DMS 273 treated with DMSO at 0.1 percent for 48 hours (cell line): ENCODE results near the gene MIB1.

Experiments
- DNase-seq: peaks from one replicate; lab custom pipeline; 2025; lab: John Stamatoyannopoulos, UW

Gene MIB1

DNA sequence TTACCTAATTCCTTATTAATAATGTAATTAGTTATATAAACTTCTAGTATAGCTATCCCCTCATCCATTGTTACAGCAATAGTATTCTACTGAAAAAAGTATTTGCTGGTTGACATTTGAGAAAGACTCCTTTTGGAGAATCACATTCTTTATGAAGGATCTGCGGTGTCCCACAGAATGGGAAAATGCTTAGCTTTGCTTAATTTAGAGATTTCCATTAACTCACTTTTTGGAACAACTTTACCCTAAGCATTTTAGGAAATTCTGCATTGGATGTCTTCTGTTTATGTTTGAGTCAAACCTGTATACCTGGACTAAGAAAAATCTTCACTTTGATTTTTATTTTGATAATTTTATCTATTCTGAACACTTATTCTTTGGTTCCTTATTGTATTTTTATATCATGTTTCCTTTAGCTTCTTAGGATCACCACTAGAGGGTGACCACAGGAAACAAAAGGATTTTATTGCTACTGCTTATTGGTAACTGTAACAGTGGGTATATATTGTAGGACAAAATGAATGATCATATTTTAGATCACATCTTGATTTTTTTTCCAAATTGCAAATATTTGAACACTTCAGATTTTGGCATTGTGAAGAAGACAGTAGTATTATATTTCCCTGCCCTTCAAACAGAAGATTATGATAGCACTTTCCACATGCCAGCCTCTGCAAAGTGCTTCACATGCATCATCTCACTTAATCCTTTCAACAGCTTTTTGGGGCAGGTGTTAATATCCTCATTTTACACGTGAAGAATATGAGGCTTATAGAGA lies 79.6 kb downstream of the MIB1 start:
- DNase-seq: no peak

DNA sequence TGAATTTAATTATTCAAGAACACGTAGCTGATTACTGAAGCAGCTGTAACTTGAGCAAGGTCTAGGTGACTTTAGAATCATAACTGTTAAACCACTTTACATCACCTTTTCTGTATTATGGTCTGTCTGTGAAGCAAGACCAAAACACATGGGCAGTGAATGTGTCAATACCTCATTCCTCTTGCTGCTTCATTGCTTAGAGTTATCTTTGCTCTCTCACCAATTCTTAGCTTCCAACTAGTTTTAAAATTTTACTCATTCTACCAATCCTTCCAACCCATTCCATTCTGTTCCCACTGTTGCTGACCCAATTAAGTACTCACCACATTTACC lies 80.2 kb downstream of the MIB1 start:
- DNase-seq: no peak

DNA sequence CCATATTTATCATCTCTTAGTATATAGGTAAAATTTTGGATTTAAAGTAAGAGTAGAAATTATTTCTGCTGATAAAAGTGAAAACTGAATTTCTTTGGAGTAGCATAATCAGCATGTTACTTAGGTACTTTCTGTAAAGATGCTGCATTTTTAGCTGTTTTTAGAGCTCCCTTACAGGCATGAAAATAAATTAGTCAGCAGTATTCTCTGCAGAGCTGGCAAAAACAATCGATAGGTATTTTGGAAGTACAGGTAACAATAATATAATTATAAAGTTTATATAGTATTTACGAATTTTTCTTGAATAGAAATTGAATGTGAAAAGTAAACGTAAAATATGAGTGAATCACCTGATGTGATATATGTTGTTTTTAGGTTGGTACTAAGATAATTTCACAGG lies 83.3 kb downstream of the MIB1 start:
- DNase-seq: no peak

- DNase-seq: no peak
Measured at GRCh38 chr18:21826196-21826595, 85.6 kb downstream of the MIB1 start.

DNA sequence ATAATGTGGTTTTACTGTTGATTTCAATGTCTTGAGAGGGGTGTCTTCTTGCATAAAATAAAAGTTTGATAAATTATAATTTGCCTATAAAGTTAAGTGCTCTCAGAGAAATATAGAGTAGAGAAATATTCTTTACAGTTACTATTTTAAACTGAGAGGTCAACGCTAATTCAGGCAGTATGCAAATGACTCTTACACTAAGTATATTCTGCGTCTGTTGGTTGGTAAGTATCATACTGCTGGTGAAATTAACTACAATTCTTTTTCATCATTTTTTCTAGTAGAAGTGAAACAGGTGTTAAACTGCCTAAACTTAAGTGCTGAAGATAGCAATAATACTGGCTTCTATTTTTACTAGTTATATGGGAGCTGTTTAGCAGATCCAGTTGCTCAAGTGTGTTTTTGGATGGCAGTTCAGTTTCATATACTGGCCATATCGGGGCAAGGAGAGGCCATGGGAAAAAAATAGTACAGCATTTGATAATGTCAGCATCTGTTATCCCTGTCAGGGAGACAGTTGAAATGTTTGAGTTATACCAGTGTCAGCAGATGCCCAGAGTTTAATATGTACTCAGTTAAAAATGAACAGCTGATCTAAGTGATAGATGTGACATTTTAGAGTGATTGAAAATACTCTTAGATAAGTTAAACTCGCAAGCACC lies 86.2 kb downstream of the MIB1 start:
- DNase-seq: no peak

GRCh38 chr18:21830532-21830931 lies 89.9 kb downstream of the MIB1 start:
- no peak for DNase-seq

DNA sequence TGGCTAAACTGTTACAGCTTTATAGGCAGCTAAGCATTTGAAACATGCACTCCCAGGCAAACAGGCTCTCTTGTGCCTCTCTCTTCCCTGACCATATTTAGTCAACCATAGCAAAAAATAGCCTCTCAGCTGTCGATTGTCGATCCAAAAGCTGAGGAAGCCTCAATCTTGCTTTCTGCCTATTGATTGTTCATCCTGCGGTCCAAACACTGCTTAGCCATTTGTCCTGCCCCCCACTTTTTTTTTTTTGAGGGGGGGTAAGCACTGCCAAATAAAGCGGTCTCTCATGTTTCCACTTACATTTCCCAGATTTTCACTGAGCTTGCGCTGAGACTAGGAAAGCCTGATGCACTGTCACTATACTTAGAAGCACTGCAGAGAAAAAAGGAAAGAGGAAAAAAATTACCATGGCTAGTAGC lies 90.8 kb downstream of the MIB1 start:
- no peak for DNase-seq

- no peak for DNase-seq
Measured at GRCh38 chr18:21833604-21834298, 93.2 kb downstream of the MIB1 start.

- DNase-seq: no peak
Measured at GRCh38 chr18:21834299-21834660, 93.7 kb downstream of the MIB1 start.

DNA sequence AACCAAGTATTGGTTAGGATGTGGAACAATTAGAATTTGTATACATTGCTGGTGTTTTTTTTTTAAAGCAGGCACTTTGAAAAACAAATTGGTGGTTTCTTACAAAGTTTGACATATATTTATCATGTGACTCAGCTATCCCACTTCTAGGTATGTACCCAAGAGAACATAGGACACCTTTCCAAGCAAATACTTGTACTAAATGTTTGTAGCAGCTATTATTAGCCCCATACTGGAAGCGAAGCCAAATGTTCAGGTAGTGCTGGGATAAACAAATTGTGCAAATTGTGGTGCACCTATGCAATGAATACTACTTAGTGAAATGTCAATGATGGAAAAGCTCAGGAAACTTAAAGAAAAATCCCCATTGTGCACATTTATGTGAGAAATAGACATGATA lies 101.0 kb downstream of the MIB1 start:
- DNase-seq: no peak

GRCh38 chr18:21843341-21843740 lies 102.7 kb downstream of the MIB1 start:
- no peak for DNase-seq

DNA sequence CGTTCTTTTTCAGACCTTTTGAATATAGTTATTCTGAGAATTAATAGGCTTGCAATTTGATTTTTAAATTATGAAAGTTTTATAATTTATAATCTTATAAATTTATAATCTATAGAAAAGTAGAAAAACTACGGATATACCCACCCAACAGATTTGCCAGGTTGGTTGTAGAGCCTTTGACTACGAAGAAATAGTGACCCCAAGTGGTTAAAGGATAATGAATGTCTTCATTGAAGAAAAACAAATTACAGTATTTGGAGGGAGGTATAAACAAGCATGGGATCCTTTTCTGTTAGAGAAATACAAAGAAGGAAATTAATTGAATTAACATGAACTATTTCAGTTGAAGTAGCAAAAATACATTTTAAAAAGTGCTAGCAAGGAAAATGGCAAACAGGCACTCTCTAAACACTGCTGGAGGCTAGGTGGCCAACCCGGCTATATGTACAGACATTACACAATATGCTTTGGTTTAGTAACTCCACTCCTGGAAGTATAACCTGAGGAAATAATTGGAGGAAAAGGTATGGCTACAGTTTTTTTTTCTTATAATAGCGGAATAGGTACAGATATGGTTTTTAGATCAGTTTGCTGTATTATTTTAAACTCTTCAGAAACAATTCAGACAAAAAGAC lies 110.9 kb downstream of the MIB1 start:
- no peak for DNase-seq

DNA sequence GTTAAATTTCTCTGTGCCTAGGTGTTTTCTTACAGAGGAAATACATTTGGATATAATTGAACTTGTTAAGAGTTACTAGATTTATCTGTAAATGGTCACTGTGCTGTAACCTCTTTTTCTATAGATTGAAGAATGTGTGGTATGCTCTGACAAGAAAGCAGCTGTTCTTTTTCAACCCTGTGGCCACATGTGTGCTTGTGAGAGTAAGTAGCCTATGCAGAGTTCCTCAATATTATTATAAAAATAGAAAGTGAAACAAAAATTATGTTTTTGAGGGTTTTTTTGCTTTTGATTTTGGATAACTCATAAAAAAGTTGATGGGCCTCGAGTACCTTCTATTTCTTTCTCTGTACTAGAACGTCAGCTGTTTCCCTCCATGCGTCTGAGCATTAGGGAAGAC lies 112.4 kb downstream of the MIB1 start:
- DNase-seq: no peak

DNA sequence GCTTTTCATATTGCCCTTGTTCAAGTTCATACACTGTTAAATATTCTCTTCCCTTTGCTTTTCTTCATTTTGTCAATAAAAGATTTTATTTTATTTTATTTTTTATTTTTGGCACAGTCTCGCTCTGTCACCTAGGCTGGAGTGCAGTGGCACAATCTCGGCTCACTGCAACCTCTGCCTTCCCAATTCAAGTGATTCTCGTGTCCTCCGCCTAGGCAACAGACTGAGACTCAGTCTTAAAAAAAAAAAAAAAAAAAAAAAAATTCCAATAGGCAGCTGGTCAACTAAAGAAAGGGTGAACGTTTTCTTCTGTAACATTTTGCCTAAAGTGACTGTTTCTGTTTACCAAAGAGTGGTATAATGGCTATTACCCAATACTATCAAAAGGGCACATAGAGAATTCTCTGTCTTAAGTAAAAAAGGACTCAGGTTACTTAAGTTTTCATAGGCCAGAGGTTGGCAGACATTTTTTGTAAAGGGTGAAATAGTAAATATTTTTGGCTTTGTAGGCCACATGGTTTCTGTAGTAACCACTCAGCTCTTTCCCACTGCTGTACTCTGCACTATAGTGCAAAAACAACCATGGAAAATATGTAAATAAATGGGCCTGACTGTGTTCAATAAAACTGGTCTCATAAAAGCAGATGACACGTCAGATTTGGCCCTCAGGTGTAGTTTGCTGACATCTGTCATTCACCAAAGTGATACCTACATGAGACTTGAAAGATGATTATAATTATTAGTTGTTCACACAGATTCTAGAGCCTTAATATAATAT lies 113.4 kb downstream of the MIB1 start:
- DNase-seq: no peak

DNA sequence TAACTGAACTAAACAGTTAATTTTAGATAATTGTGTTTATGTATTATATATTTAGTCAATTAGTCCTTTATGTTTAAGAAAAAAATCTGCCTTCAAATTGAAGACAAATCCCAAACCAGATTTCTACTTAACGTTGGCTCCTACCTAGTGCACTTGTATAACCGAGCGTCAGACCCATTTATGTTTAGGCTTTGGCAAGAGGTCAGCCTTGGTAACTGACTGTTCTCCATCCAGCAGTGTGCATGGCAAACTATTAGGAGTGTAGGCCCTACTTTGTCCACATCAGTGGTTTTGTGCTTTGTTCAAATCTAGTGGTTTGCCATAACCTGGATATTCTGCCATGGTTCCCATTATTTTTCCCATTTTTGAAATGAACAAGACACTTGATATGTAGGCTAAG lies 114.8 kb downstream of the MIB1 start:
- no peak for DNase-seq

DNA sequence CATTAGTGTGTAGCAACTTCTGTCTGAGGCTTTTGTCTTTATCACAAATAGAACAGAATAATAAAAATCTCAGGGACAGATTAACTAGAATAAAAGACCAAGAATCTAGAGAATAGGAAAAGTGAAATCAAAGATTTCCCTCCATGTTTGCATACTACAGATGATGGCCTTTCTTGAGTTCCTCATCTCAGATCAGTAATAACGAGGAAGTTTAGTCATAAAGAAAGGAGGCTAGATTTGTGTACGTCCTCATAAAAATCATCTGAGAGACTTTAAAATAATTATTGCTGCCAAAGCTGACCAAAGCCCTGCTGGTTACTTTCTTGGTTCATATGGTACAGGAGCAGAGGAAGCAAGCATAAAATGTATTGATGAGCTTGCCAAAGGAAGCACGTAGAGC lies 117.3 kb downstream of the MIB1 start:
- no peak for DNase-seq

DNA sequence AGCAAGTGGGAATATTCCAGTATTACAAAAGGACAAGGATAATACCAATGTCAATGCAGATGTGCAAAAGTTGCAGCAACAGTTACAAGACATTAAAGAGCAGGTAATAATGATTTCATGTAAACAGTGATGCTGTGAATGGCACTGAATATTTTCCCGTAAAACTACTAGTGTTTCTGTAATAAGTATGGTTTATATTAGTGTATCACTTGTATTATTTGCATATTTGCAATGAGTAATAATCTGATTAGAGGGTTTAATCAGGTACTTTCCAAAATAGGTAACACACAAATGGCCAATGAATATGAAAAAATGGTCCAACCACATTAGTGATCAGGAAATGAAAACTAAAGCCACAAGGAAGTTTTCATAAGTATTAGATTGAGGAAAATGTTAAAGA lies 118.0 kb downstream of the MIB1 start:
- DNase-seq: no peak

- DNase-seq: no peak
Measured at GRCh38 chr18:21864386-21864785, 123.8 kb downstream of the MIB1 start.

DNA sequence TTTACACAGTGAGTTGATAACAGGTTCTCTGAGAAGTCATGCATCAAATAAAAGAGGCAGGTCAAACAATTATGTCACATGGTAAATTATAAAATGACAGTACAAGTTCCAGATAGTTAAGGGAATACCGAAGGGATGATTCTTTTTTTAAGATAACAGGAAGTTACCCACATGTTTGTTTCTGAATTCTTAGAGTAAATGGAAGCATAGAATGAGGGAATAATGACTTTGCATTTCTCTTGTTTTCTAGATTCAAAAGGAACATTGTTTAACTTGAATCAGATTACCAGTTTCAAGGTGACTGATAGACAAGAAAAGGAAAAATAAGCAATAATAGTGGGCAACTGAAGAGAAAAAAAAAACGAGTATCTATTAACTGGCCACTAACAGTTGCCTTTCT lies 124.5 kb downstream of the MIB1 start:
- DNase-seq: no peak

- DNase-seq: no peak
Measured at GRCh38 chr18:21868770-21869169, 128.2 kb downstream of the MIB1 start.

DNA sequence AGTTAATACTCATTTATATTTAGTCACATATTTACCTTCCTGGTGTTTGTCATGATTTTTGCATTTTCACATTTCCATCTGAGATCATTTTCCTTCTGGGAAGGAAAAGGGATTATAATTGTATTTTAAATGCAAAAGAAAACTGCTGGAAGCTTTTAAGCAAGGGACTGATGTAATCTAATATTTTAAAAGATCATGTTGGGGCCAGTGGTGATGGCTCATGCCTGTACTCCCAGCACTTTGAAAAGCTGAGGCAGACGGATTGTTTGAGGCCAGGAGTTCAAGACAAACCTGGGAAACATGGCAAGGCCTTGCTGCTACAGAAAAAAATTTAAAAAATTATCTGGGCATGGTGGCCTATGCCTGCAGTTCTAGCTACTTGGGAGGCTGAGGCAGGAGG lies 149.0 kb downstream of the MIB1 start:
- no peak for DNase-seq
